ENCODE measurements around the gene RSPO4. TPM values are rescaled to one million over a fixed set of nuclear protein-coding genes. Genes with fewer than 3 reads are reported as not detected.

The RSPO4 gene
- total RNA-seq (2016; rRNA removed; fragmentation: Illumina TruSeq; extraction: Trizol) (not detected in 2 replicates), polyA plus RNA-seq (2011; rRNA removed) (not detected in 2 replicates), polyA minus RNA-seq (2011; rRNA and poly(A)+ RNA removed; ENCODE audit: low replicate concordance) (not detected in 2 replicates), Bru-seq, nascent RNA (percentile 11 among the genes with signal in this experiment), BruChase-seq, experiment 1, labeled RNA remaining after a 6-hour chase (percentile 8 among the genes with signal in this experiment), BruChase-seq, experiment 2, labeled RNA remaining after a 2-hour chase (percentile 17 among the genes with signal in this experiment)
- total RNA-seq (2016; cell fraction: cytosol; rRNA removed; fragmentation: Illumina TruSeq; extraction: Trizol; ENCODE audit: low read depth), result not detected in 2 replicates
- not detected in 2 replicates for total RNA-seq (2016; cell fraction: insoluble cytoplasmic fraction; rRNA removed; fragmentation: Illumina TruSeq; extraction: Trizol)
- not detected in 2 replicates for total RNA-seq (2016; cell fraction: membrane; rRNA removed; fragmentation: Illumina TruSeq; extraction: Trizol)
- total RNA-seq (2016; cell fraction: nucleus; rRNA removed; fragmentation: Illumina TruSeq; extraction: Trizol), result not detected in 2 replicates
- not detected in 2 replicates for polyA plus RNA-seq (2011; cell fraction: cytosol; rRNA removed)
- 0.03 TPM in 1 of 2 replicates, not detected in the other for polyA plus RNA-seq (2011; cell fraction: nucleus; rRNA removed)
- not detected in 2 replicates for polyA plus RNA-seq (2012)
- not detected in 2 replicates for polyA plus RNA-seq (2016; cell fraction: cytosol; fragmentation: Illumina TruSeq; extraction: Trizol; ENCODE audit: low read depth)
- not detected in 2 replicates for polyA plus RNA-seq (2016; cell fraction: insoluble cytoplasmic fraction; fragmentation: Illumina TruSeq; extraction: Trizol; ENCODE audit: low read depth)
- not detected in 2 replicates for polyA plus RNA-seq (2016; cell fraction: membrane; fragmentation: Illumina TruSeq; extraction: Trizol; ENCODE audit: low read depth)
- polyA plus RNA-seq (2016; cell fraction: nucleus; fragmentation: Illumina TruSeq; extraction: Trizol; ENCODE audit: insufficient read depth, low read depth), result not detected in 2 replicates
- not detected in 2 replicates for polyA minus RNA-seq (2011; cell fraction: cytosol; rRNA and poly(A)+ RNA removed)
- not detected in 2 replicates for polyA minus RNA-seq (2011; cell fraction: nucleus; rRNA and poly(A)+ RNA removed)
- long read RNA-seq, experiment 1, result 0 reads
- long read RNA-seq, experiment 2, result 0 reads

DNA sequence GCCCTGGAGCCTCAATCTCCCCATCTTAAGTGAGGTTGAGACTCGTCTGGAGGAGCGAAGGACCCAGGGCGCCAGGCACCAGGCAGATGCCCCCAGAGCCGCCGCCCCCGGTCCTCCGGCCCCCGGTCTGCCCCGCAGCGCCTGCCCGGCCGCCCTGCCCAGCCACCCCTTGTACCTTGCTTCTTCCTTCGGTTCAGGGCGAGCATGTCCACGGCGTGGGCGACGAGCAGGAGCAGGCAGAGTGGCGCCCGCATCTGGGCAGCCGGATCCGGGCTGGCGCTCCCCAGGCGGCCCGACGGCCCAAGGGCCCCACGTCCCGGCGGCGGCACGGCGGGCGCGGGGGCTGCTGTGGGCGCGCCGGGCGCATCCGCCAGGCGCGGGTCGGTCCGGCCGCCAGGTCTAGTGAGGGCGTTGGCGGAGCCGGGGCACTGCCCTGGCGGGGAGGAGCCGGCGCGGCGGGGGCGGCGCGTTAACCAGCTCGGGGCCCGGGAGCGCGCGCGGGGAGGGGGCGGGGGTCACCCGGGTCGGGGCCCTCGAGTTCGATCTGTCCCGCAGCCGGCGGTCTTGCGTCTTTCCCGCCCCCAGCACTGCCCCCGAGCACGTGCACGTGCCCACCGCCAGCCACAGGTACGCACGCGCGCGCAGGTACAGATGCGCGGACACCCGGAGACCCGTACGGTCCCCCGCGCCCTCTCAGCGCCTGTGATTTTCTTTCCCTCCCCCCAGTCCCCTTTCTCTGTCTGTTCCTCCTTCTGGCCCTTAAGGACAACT, at the start of gene RSPO4:
RSPO4 (minus strand) TSS at position 401 of the 771 bp plus-strand sequence; CDS start at position 254, 147 bp downstream.
- in situ Hi-C loops (cut with HindIII; ENCODE audit: extremely low pct_ligation_motif_present, low pct_unique_long_range_greater_than_20kb), result no loop called here
- DNase-seq (ENCODE audit: low spot score) (no peak), ATAC-seq (no peak), FAIRE-seq (no peak)
- Histone ChIP-seq H3K27me3 (ENCODE audit: control insufficient read depth in 1 of 2, insufficient read depth in 2 of 2, low read length in 2 of 2) (peaks cover 6 to 19% of the 10 kb centered on the region in 2 experiments; a peak in 3 of 5 replicates), H3K9ac (ENCODE audit: insufficient read depth, low read depth, low read length) (no peak within 1 kb of the TSS), H2AFZ (ENCODE audit: low read length) (no peak within 1 kb of the TSS), H4K20me1 (ENCODE audit: insufficient read depth, low read length) (no peaks in the 10 kb centered on the region), H3K4me3 (replicated peaks in 1 of 3; ENCODE audit: insufficient read depth in 1 of 3, low read depth in 2 of 3, low read length in 3 of 3) (no peak within 1 kb of the TSS), H3K79me2 (ENCODE audit: insufficient read depth, low read length) (no peaks in the 10 kb centered on the region), H3K27ac (ENCODE audit: extremely low read length, insufficient read depth, low read length) (no peak within 1 kb of the TSS), H3K36me3 (replicated peaks in 1 of 2; ENCODE audit: control insufficient read depth in 1 of 2, insufficient read depth in 2 of 2, low read length in 2 of 2) (no peaks in the 10 kb centered on the region), H3K9me3 (ENCODE audit: low read length) (no peaks in the 10 kb centered on the region), H3K4me2 (ENCODE audit: low read depth, low read length) (no peak within 1 kb of the TSS), H3K4me1 (ENCODE audit: insufficient read depth, low read length) (peaks cover 8% of the 10 kb centered on the region; the same call in 1 of the 2 replicates)
- no TSS peak for BruUV-seq (replicated peaks)
- intact Hi-C loops (cut with micrococcal nuclease; ENCODE audit: unreplicated experiment), result no loop called here
- 69% methylated on average over 54 of the region's 88 CpGs for WGBS (ENCODE audit: low lambda C conversion rate)
- POLR2A ChIA-PET, result no interaction called here
- CTCF ChIA-PET (ENCODE audit: low intra/inter-chr PET ratio, low total read pairs), result no interaction called here
- TF ChIP-seq KDM4B (CRISPR knock-in tag; IDR thresholded peaks at IDR 0.05) (no peak), GABPB1 (CRISPR knock-in tag; IDR thresholded peaks at IDR 0.05) (no peak), PRPF4 (IDR thresholded peaks at IDR 0.05; ENCODE audit: low read depth, low read length, poor library complexity, severe bottlenecking) (no peak), ZNF382 (CRISPR knock-in tag; IDR thresholded peaks at IDR 0.05; ENCODE audit: borderline replicate concordance) (no peak), HNRNPUL1 (IDR thresholded peaks at IDR 0.05; ENCODE audit: low read depth, low read length) (no peak), ZNF253 (CRISPR knock-in tag; IDR thresholded peaks at IDR 0.05; ENCODE audit: borderline replicate concordance) (no peak), ASH2L (IDR thresholded peaks at IDR 0.05; ENCODE audit: insufficient read length, low read depth, low read length) (no peak)
- TF ChIP-seq, protein P1, sequence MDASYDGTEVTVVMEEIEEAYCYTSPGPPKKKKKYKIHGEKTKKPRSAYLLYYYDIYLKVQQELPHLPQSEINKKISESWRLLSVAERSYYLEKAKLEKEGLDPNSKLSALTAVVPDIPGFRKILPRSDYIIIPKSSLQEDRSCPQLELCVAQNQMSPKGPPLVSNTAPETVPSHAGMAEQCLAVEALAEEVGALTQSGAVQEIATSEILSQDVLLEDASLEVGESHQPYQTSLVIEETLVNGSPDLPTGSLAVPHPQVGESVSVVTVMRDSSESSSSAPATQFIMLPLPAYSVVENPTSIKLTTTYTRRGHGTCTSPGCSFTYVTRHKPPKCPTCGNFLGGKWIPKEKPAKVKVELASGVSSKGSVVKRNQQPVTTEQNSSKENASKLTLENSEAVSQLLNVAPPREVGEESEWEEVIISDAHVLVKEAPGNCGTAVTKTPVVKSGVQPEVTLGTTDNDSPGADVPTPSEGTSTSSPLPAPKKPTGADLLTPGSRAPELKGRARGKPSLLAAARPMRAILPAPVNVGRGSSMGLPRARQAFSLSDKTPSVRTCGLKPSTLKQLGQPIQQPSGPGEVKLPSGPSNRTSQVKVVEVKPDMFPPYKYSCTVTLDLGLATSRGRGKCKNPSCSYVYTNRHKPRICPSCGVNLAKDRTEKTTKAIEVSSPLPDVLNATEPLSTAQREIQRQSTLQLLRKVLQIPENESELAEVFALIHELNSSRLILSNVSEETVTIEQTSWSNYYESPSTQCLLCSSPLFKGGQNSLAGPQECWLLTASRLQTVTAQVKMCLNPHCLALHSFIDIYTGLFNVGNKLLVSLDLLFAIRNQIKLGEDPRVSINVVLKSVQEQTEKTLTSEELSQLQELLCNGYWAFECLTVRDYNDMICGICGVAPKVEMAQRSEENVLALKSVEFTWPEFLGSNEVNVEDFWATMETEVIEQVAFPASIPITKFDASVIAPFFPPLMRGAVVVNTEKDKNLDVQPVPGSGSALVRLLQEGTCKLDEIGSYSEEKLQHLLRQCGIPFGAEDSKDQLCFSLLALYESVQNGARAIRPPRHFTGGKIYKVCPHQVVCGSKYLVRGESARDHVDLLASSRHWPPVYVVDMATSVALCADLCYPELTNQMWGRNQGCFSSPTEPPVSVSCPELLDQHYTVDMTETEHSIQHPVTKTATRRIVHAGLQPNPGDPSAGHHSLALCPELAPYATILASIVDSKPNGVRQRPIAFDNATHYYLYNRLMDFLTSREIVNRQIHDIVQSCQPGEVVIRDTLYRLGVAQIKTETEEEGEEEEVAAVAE (CRISPR knock-in tag; IDR thresholded peaks at IDR 0.05; ENCODE audit: borderline replicate concordance), result no peak
- TF ChIP-seq, protein P2, sequence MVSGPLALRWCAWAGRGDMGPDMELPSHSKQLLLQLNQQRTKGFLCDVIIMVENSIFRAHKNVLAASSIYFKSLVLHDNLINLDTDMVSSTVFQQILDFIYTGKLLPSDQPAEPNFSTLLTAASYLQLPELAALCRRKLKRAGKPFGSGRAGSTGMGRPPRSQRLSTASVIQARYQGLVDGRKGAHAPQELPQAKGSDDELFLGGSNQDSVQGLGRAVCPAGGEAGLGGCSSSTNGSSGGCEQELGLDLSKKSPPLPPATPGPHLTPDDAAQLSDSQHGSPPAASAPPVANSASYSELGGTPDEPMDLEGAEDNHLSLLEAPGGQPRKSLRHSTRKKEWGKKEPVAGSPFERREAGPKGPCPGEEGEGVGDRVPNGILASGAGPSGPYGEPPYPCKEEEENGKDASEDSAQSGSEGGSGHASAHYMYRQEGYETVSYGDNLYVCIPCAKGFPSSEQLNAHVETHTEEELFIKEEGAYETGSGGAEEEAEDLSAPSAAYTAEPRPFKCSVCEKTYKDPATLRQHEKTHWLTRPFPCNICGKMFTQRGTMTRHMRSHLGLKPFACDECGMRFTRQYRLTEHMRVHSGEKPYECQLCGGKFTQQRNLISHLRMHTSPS (CRISPR knock-in tag; IDR thresholded peaks at IDR 0.05; ENCODE audit: low read depth), result no peak
- TF ChIP-seq, protein P3, sequence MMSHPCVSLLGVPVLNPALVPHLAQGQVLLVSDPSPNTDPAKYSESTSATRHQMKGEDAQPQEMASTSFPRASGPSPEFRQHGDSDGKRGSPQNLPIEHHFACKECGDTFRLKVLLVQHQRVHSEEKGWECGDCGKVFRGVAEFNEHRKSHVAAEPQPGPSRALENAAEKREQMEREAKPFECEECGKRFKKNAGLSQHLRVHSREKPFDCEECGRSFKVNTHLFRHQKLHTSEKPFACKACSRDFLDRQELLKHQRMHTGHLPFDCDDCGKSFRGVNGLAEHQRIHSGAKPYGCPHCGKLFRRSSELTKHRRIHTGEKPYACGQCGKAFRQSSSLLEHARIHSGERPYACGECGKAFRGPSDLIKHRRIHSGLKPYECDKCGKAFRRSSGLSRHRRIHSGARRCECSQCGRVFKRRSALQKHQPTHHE (CRISPR knock-in tag; IDR thresholded peaks at IDR 0.05; ENCODE audit: borderline replicate concordance), result no peak
